ENCODE measurements around the gene RPL4. TPM values are rescaled to one million over a fixed set of nuclear protein-coding genes. Genes with fewer than 3 reads are reported as not detected.

RPL4 gene
- total and polyA plus RNA-seq, 2 experiments from 2014 or later, result 2,989 to 6,082 TPM

DNA sequence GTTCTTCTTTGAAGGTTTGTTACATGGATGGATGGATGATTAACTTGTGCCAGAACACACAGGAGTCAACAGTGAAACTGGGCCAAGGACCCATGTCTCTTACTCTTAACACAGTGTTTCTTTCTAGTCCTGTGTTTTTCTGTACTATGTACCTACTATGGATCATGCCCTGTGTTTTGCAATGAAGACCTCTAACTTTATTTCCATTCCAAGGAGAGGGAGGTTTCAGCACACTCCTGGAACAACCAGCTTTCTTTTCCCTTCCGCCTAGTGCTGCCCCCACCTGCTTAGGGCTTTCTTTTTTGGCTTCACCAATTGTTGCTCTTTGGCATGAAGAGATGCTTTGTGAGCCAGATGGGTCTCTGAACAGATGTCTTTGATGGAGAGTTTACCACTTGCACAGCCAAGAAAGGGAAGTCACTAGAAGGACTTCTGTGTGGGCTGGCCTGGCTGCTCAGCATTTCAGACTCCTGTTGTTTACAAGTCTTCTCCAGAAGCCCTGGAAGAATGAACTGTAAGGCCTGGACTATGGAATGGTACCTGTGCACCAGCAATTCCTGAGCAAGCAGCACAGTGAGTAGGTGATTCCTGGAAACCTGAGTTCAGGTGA lies 51.6 kb downstream of the RPL4 start:
- Histone ChIP-seq H3K27ac (ENCODE audit: low read depth) (no peak overlapping the region), H3K4me3 (no peak overlapping the region), H4K20me1 (replicated peaks; ENCODE audit: insufficient read depth) (no peaks in the 10 kb centered on the region; the same call in 1 of the 2 replicates), H3K4me2 (no peak overlapping the region), H3K27me3 (ENCODE audit: insufficient read depth) (no peaks in the 10 kb centered on the region), H3K79me2 (replicated peaks; ENCODE audit: insufficient read depth) (no peaks in the 10 kb centered on the region), H3K4me1 (ENCODE audit: insufficient read depth) (no peaks in the 10 kb centered on the region; the same call in 1 of the 2 replicates), H3K9me2 (ENCODE audit: insufficient read depth) (no peaks in the 10 kb centered on the region), H2AFZ (no peak overlapping the region), H3F3A (replicated peaks; ENCODE audit: low read depth) (no peaks in the 10 kb centered on the region), H3K36me3 (ENCODE audit: insufficient read depth) (no peaks in the 10 kb centered on the region; the same call in 1 of the 2 replicates)
- no peak overlapping the region for H3K4me3 Mint-ChIP-seq
- H3K27ac Mint-ChIP-seq, result no peak overlapping the region
- ATAC-seq (no peak), DNase-seq (ENCODE audit: low spot score) (no peak)
- peaks cover 21% of the 10 kb centered on the region for H3K36me3 Mint-ChIP-seq (ENCODE audit: low read depth)
- TF ChIP-seq, protein P1, sequence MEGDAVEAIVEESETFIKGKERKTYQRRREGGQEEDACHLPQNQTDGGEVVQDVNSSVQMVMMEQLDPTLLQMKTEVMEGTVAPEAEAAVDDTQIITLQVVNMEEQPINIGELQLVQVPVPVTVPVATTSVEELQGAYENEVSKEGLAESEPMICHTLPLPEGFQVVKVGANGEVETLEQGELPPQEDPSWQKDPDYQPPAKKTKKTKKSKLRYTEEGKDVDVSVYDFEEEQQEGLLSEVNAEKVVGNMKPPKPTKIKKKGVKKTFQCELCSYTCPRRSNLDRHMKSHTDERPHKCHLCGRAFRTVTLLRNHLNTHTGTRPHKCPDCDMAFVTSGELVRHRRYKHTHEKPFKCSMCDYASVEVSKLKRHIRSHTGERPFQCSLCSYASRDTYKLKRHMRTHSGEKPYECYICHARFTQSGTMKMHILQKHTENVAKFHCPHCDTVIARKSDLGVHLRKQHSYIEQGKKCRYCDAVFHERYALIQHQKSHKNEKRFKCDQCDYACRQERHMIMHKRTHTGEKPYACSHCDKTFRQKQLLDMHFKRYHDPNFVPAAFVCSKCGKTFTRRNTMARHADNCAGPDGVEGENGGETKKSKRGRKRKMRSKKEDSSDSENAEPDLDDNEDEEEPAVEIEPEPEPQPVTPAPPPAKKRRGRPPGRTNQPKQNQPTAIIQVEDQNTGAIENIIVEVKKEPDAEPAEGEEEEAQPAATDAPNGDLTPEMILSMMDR (conservative IDR thresholded peaks at IDR 0.05; ENCODE audit: low read depth in 2 of 2), result no peak
- TF ChIP-seq JUNB (IDR thresholded peaks at IDR 0.05; ENCODE audit: unreplicated experiment) (no peak), CREB1 (CRISPR knock-in tag; IDR thresholded peaks at IDR 0.05; ENCODE audit: low read depth) (no peak), EZH2phosphoT487 (IDR thresholded peaks at IDR 0.05; ENCODE audit: unreplicated experiment) (no peak), POLR2AphosphoS5 (IDR thresholded peaks at IDR 0.05; ENCODE audit: low read depth) (no peak), NANOG (IDR thresholded peaks at IDR 0.05; ENCODE audit: borderline replicate concordance) (no peak), ZNF331 (CRISPR knock-in tag; IDR thresholded peaks at IDR 0.05; ENCODE audit: low read depth) (no peak)
- no peaks in the 10 kb centered on the region; the same call in 2 of the 3 replicates for H3K9me3 Mint-ChIP-seq
- peaks cover 10% of the 10 kb centered on the region for H3K4me1 Mint-ChIP-seq
- H3K27me3 Mint-ChIP-seq (ENCODE audit: insufficient read depth, low read depth, poor library complexity), result no peaks in the 10 kb centered on the region

DNA sequence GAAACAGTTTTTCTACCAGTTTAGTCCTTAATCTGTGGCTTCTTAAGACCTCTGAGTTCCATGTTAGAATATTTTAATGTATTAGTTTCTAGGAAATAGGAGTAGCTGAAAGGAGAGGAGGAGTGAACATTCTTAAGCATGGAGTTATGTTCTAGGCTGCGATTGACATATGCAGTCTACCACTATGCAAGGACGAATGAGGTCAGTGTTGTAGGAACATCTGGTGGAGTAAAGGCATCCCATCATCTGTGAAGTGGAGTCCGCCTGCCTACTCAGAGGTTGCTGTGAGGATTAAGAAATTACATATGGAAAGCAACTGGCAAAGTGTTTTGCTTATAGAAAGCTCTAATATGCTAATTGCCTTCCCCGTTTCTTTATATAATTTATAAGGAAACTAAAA lies 52.2 kb downstream of the RPL4 start:
- H3K36me3 ChIP-seq (ENCODE audit: insufficient read depth), result no peaks in the 10 kb centered on the region; the same call in 1 of the 2 replicates
- H3K27ac Mint-ChIP-seq, result no peak overlapping the region
- H3K79me2 ChIP-seq (replicated peaks; ENCODE audit: insufficient read depth), result no peaks in the 10 kb centered on the region
- TF ChIP-seq, protein P2, sequence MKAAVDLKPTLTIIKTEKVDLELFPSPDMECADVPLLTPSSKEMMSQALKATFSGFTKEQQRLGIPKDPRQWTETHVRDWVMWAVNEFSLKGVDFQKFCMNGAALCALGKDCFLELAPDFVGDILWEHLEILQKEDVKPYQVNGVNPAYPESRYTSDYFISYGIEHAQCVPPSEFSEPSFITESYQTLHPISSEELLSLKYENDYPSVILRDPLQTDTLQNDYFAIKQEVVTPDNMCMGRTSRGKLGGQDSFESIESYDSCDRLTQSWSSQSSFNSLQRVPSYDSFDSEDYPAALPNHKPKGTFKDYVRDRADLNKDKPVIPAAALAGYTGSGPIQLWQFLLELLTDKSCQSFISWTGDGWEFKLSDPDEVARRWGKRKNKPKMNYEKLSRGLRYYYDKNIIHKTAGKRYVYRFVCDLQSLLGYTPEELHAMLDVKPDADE (IDR thresholded peaks at IDR 0.05), result no peak
- TF ChIP-seq, protein P1 (conservative IDR thresholded peaks at IDR 0.05; ENCODE audit: low read depth in 2 of 2), result no peak
- no peak for TF ChIP-seq STAT1 (IDR thresholded peaks at IDR 0.05; ENCODE audit: unreplicated experiment)
- TF ChIP-seq EZH2 (IDR thresholded peaks at IDR 0.05; ENCODE audit: low read depth, unreplicated experiment), result no peak

More for the DNA sequence above, 52.2 kb downstream of the RPL4 start:
- H3K27me3 Mint-ChIP-seq (ENCODE audit: insufficient read depth, low read depth, poor library complexity), result peaks cover 2% of the 10 kb centered on the region
- no peaks in the 10 kb centered on the region; the same call in 2 of the 3 replicates for H3K9me3 Mint-ChIP-seq
- Histone ChIP-seq H3K4me3 (no peak overlapping the region), H2AFZ (no peak overlapping the region), H3K27ac (ENCODE audit: low read depth) (no peak overlapping the region), H3K4me1 (ENCODE audit: insufficient read depth) (no peaks in the 10 kb centered on the region; the same call in 1 of the 2 replicates), H3F3A (replicated peaks; ENCODE audit: low read depth) (no peaks in the 10 kb centered on the region), H3K9me2 (ENCODE audit: insufficient read depth) (no peaks in the 10 kb centered on the region), H3K27me3 (ENCODE audit: insufficient read depth) (no peaks in the 10 kb centered on the region), H3K4me2 (no peak overlapping the region), H4K20me1 (replicated peaks; ENCODE audit: insufficient read depth) (no peaks in the 10 kb centered on the region; the same call in 1 of the 2 replicates)
- DNase-seq (ENCODE audit: low spot score) (no peak), ATAC-seq (no peak)
- peaks cover 6% of the 10 kb centered on the region for H3K4me1 Mint-ChIP-seq
- H3K4me3 Mint-ChIP-seq, result no peak overlapping the region
- peaks cover 27% of the 10 kb centered on the region for H3K36me3 Mint-ChIP-seq (ENCODE audit: low read depth)
